IMR-90 (cell line): ENCODE data around the gene PACC1. TPM values are rescaled to one million over a fixed set of nuclear protein-coding genes. Genes with fewer than 3 reads are reported as not detected.

Experiments used
- ATAC-seq: fragments of 200-7000 bp; cut with Tn5 transposase; 2 replicates; pipeline ENCODE4 v1.9.1; 2020; ENCODE audit warnings: low read depth, mild to moderate bottlenecking, moderate library complexity
- BruUV-seq: library from RNA; stranded (reverse); fragments of 400-500 nt; replicated peaks from 2 replicates; lab custom pipeline; 2021; lab: Mats Ljungman, UMichigan
- CTCF ChIA-PET: fragments of 300-600 bp; formaldehyde crosslinking; extraction: SDS; loops from one replicate; lab custom pipeline; 2021; ENCODE audit warnings: antibody characterized with exemption; lab: Yijun Ruan, JAX
- POLR2A ChIA-PET: fragments of 300-600 bp; sonication (Branson Sonifier 250); formaldehyde crosslinking; loops from one replicate; lab custom pipeline; 2022; ENCODE audit warnings: antibody characterized with exemption; ENCODE audit not compliant: unreplicated experiment; lab: Charles Lee
- DNase-seq: peaks from one replicate; pipeline ENCODE4 v3.0.0; 2013
- H2AFZ ChIP-seq: replicated peaks from 2 replicates; pipeline ENCODE3; 2013; ENCODE audit warnings: low read length, mild to moderate bottlenecking; ENCODE audit not compliant: poor library complexity
- H2AK5ac ChIP-seq: 2 replicates; pipeline ENCODE4 v1.6.1; 2013; ENCODE audit warnings: low read depth, low read length, inconsistent platforms
- H2AK9ac ChIP-seq: replicated peaks from 2 replicates; pipeline ENCODE3; 2013; ENCODE audit warnings: mild to moderate bottlenecking, low read depth, low read length, moderate library complexity; ENCODE audit not compliant: poor library complexity
- H2BK120ac ChIP-seq: 2 replicates; pipeline ENCODE4 v1.6.1; 2013; ENCODE audit warnings: low read depth, low read length, inconsistent platforms
- H2BK15ac ChIP-seq: 3 replicates; pipeline ENCODE4 v1.6.1; 2013; ENCODE audit warnings: low read depth, low read length, inconsistent platforms
- H2BK20ac ChIP-seq: 2 replicates; pipeline ENCODE4 v1.6.1; 2013; ENCODE audit warnings: low read depth, mild to moderate bottlenecking, inconsistent platforms, low read length, moderate library complexity
- H2BK5ac ChIP-seq: 2 replicates; pipeline ENCODE4 v1.6.1; 2013; ENCODE audit warnings: mild to moderate bottlenecking, low read depth, low read length, inconsistent platforms; ENCODE audit not compliant: poor library complexity, severe bottlenecking
- H3K14ac ChIP-seq: replicated peaks from 2 replicates; pipeline ENCODE4 v1.6.1; 2013; ENCODE audit warnings: low read depth, low read length, inconsistent platforms
- H3K18ac ChIP-seq: 2 replicates; pipeline ENCODE4 v1.6.1; 2013; ENCODE audit warnings: low read depth, low read length, control low read depth
- H3K23ac ChIP-seq: 2 replicates; pipeline ENCODE4 v1.6.1; 2013; ENCODE audit warnings: low read depth, low read length, inconsistent platforms
- H3K27ac ChIP-seq: 2 replicates; pipeline ENCODE4 v1.5.1; 2013; ENCODE audit warnings: mild to moderate bottlenecking, control low read depth, low read length; ENCODE audit not compliant: insufficient read depth
- H3K27me3 ChIP-seq: 2 replicates; pipeline ENCODE4 v1.6.1; 2013; ENCODE audit warnings: low read length; ENCODE audit not compliant: control insufficient read depth, insufficient read depth
- H3K36me3 ChIP-seq: 2 replicates; pipeline ENCODE4 v1.6.1; 2013; ENCODE audit warnings: low read length, mixed read lengths; ENCODE audit not compliant: control insufficient read depth, insufficient read depth
- H3K4ac ChIP-seq: 2 replicates; pipeline ENCODE4 v1.6.1; 2013; ENCODE audit warnings: low read depth, low read length, inconsistent platforms
- H3K4me1 ChIP-seq: 2 replicates; pipeline ENCODE4 v1.6.1; 2013; ENCODE audit warnings: low read length, mixed read lengths; ENCODE audit not compliant: control insufficient read depth, insufficient read depth
- H3K4me2 ChIP-seq: 2 replicates; pipeline ENCODE4 v1.6.1; 2013; ENCODE audit warnings: low read depth, mild to moderate bottlenecking, control low read depth, low read length, moderate library complexity
- H3K4me3 ChIP-seq: 2 replicates; pipeline ENCODE4 v1.5.1; 2013; ENCODE audit warnings: low read depth, mild to moderate bottlenecking, control low read depth, low read length, moderate library complexity; ENCODE audit not compliant: insufficient read depth
- H3K56ac ChIP-seq: 2 replicates; pipeline ENCODE4 v1.6.1; 2013; ENCODE audit warnings: low read length, inconsistent platforms; ENCODE audit not compliant: insufficient read depth; ENCODE audit errors: extremely low read depth
- H3K79me1 ChIP-seq, 2 experiments: 2 replicates each; pipeline ENCODE4 v1.6.1; 2013; ENCODE audit warnings: low read length in 2 of 2, inconsistent platforms in 1 of 2, low read depth in 1 of 2
- H3K9ac ChIP-seq: 2 replicates; pipeline ENCODE4 v1.6.1; 2013; ENCODE audit warnings: low read depth, low read length, control low read depth
- H3K9me1 ChIP-seq: 2 replicates; pipeline ENCODE4 v1.6.1; 2013; ENCODE audit warnings: low read length, inconsistent platforms; ENCODE audit not compliant: insufficient read depth
- H3K9me3 ChIP-seq: 2 replicates; pipeline ENCODE4 v1.6.1; 2013; ENCODE audit warnings: low read length; ENCODE audit not compliant: control insufficient read depth, insufficient read depth
- H4K20me1 ChIP-seq: 2 replicates; pipeline ENCODE4 v1.6.1; 2013; ENCODE audit warnings: low read length, inconsistent platforms; ENCODE audit not compliant: insufficient read depth
- H4K5ac ChIP-seq: 2 replicates; pipeline ENCODE4 v1.6.1; 2013; ENCODE audit warnings: mild to moderate bottlenecking, low read depth, low read length, control low read depth
- H4K8ac ChIP-seq, 2 experiments: 2 replicates each; pipeline ENCODE4 v1.6.1; 2013; ENCODE audit warnings: low read depth in 2 of 2, low read length in 2 of 2, control low read depth in 1 of 2, inconsistent platforms in 1 of 2
- H4K91ac ChIP-seq: 2 replicates; pipeline ENCODE4 v1.6.1; 2013; ENCODE audit warnings: low read depth, low read length, inconsistent platforms; ENCODE audit not compliant: insufficient read depth
- BHLHE40 ChIP-seq: fragments of 150-350 bp; IDR thresholded peaks from 2 replicates; pipeline ENCODE4 v1.6.1; 2016; ENCODE audit warnings: mild to moderate bottlenecking, low read depth, low read length
- CEBPB ChIP-seq: IDR thresholded peaks from 2 replicates; pipeline ENCODE4 v1.6.1; 2012; ENCODE audit warnings: low read depth, low read length, improper control_type of control experiment
- ELK1 ChIP-seq: fragments of 150-350 bp; IDR thresholded peaks from 2 replicates; pipeline ENCODE4 v1.6.1; 2016; ENCODE audit warnings: low read depth, mild to moderate bottlenecking, low read length, moderate library complexity, borderline replicate concordance
- MAZ ChIP-seq: IDR thresholded peaks from 2 replicates; pipeline ENCODE4 v1.6.1; 2012; ENCODE audit warnings: low read depth, mild to moderate bottlenecking, low read length, improper control_type of control experiment, moderate library complexity, borderline replicate concordance
- NFE2L2 ChIP-seq: fragments of 150-350 bp; IDR thresholded peaks from 2 replicates; pipeline ENCODE4 v1.6.1; 2016; ENCODE audit warnings: low read depth, mild to moderate bottlenecking, low read length
- RAD21 ChIP-seq: IDR thresholded peaks from 2 replicates; pipeline ENCODE4 v1.6.1; 2012; ENCODE audit warnings: low read length, improper control_type of control experiment
- RCOR1 ChIP-seq: IDR thresholded peaks from 2 replicates; pipeline ENCODE4 v1.6.1; 2012; ENCODE audit warnings: mild to moderate bottlenecking, low read length, improper control_type of control experiment; ENCODE audit not compliant: insufficient replicate concordance
- SMC3 ChIP-seq: fragments of 150-350 bp; IDR thresholded peaks from 2 replicates; pipeline ENCODE4 v1.6.1; 2016; ENCODE audit warnings: low read depth, mild to moderate bottlenecking, antibody characterized with exemption, low read length, moderate library complexity
- WGBS, 2 experiments: methylation state at CpG; one replicate each; pipeline versions ENCODE4 v1.1.5 to v1.1.7; 2013; ENCODE audit warnings: missing lambda C conversion rate in 2 of 2; ENCODE audit not compliant: insufficient read length in 1 of 2; ENCODE audit errors: extremely low coverage in 2 of 2; 5-methylcytosine and 5-hydroxymethylcytosine counted together
- dilution Hi-C: fragments of 300-500 bp; cut with HindIII; formaldehyde crosslinking; loops from one replicate; pipeline ENCODE4 v1.14.3; 2018; ENCODE audit warnings: low sequenced_read_pairs; ENCODE audit not compliant: unreplicated experiment
- in situ Hi-C: fragments of 300-500 bp; cut with MboI; formaldehyde crosslinking; loops from 3 replicates; pipeline ENCODE4 v1.14.3; 2019; ENCODE audit warnings: low sequenced_read_pairs, inconsistent platforms, mixed read lengths
- intact Hi-C: fragments of 100-400 bp; cut with micrococcal nuclease; formaldehyde crosslinking; loops from 2 replicates; pipeline ENCODE4 v1.10.0; 2022
- polyA plus RNA-seq, 3 experiments: library from polyadenylated mRNA; depleted of rRNA; stranded (reverse); fragments of >200 nt; gene quantifications; 2 replicates each; pipeline ENCODE4 v1.2.3, GENCODE V29; 2012; ENCODE audit warnings: low replicate concordance in 1 of 3
- total RNA-seq: library from RNA; depleted of rRNA; stranded (reverse); fragments of >200 nt; gene quantifications from 2 replicates; pipeline ENCODE4 v1.2.3, GENCODE V29; 2012

The PACC1 gene
- total and polyA plus RNA-seq, 2 of the 4 experiments (the other 2 are of a cell fraction): 8.6 to 13.4 TPM

GRCh38 chr1:212351588-212352362 lies 62.9 kb downstream of the PACC1 start (continued):
- no peak for TF ChIP-seq CEBPB

GRCh38 chr1:212346601-212347000 lies 68.1 kb downstream of the PACC1 start:
- no peak overlapping the region for H4K91ac ChIP-seq
- no peak overlapping the region for H3K9ac ChIP-seq
- H4K5ac ChIP-seq: no peak overlapping the region
- H3K4me2 ChIP-seq: no peak overlapping the region
- H3K9me3 ChIP-seq: no peaks in the 10 kb centered on the region
- no peak overlapping the region for H3K4ac ChIP-seq
- ChIA-PET POLR2A (no interaction called here), CTCF (no interaction called here)
- no peak overlapping the region for H2BK20ac ChIP-seq
- no peak overlapping the region for H2BK15ac ChIP-seq
- DNase-seq (peak; percentile 4), ATAC-seq (peak; percentile 40; the same call in 1 of the 2 replicates)
- H3K23ac ChIP-seq: no peak overlapping the region
- no peaks in the 10 kb centered on the region for H3K79me1 ChIP-seq
- WGBS, 2 experiments: no CpG with 5 or more reads among the region's 1 CpG
- H3K18ac ChIP-seq: no peak overlapping the region
- H3K36me3 ChIP-seq: peaks cover 12% of the 10 kb centered on the region
- no peaks in the 10 kb centered on the region for H3K9me1 ChIP-seq
- no peak overlapping the region for H2AFZ ChIP-seq
- H4K8ac ChIP-seq: no peak overlapping the region
- H3K27ac ChIP-seq: no peak overlapping the region
- H2BK120ac ChIP-seq: no peak overlapping the region
- no peaks in the 10 kb centered on the region for H3K27me3 ChIP-seq
- in situ Hi-C loops (no loop called here), dilution Hi-C loops (no loop called here), intact Hi-C loops (no loop called here)
- H2AK9ac ChIP-seq: no peak overlapping the region
- no peaks in the 10 kb centered on the region for H4K20me1 ChIP-seq
- H3K4me3 ChIP-seq: no peak overlapping the region
- no peak for TF ChIP-seq MAZ
- no peak for TF ChIP-seq RAD21
- TF ChIP-seq CEBPB: no peak
- no peak for TF ChIP-seq SMC3
- TF ChIP-seq NFE2L2: no peak
- TF ChIP-seq BHLHE40: no peak
- no peak for TF ChIP-seq RCOR1
- no peak for TF ChIP-seq ELK1
- no peak overlapping the region for H2AK5ac ChIP-seq
- no TSS peak for BruUV-seq
- no peak overlapping the region for H3K14ac ChIP-seq
- no peaks in the 10 kb centered on the region for H3K4me1 ChIP-seq
- no peak overlapping the region for H3K56ac ChIP-seq
- no peak overlapping the region for H2BK5ac ChIP-seq
